Keratinocyte (primary cell): ENCODE data around the gene FSD2. TPM values are rescaled to one million over a fixed set of nuclear protein-coding genes. Genes with fewer than 3 reads are reported as not detected.

Experiments used
- DNase-seq: peaks from one replicate; pipeline ENCODE4 v3.0.0-alpha.2; 2011; ENCODE audit warnings: low read depth, missing footprints, low spot score
- FAIRE-seq: peaks from 2 replicates; lab custom pipeline; 2011; peaks lifted over from hg19 to GRCh38; lab: Jason Lieb, UNC
- H2AFZ ChIP-seq: 2 replicates; pipeline ENCODE4 v1.6.0; 2012; ENCODE audit warnings: low read length, control low read depth, inconsistent platforms; ENCODE audit not compliant: control insufficient read depth
- H3K27ac ChIP-seq: 2 replicates; pipeline ENCODE4 v1.5.1; 2011; ENCODE audit warnings: low read length; ENCODE audit not compliant: control insufficient read depth, insufficient read depth
- H3K27me3 ChIP-seq: 3 replicates; pipeline ENCODE4 v1.6.0; 2011; ENCODE audit warnings: low read length; ENCODE audit not compliant: control insufficient read depth, insufficient read depth; ENCODE audit errors: extremely low read depth
- H3K36me3 ChIP-seq, 2 experiments: 2 replicates in 1 of 2; 3 replicates in 1 of 2; pipeline ENCODE4 v1.5.1; 2011; ENCODE audit warnings: low read length in 2 of 2, mild to moderate bottlenecking in 1 of 2; ENCODE audit not compliant: control insufficient read depth in 2 of 2, insufficient read depth in 2 of 2; ENCODE audit errors: extremely low read depth in 1 of 2
- H3K4me1 ChIP-seq: 3 replicates; pipeline ENCODE4 v1.5.1; 2011; ENCODE audit warnings: low read length; ENCODE audit not compliant: control insufficient read depth, insufficient read depth; ENCODE audit errors: extremely low read depth
- H3K4me2 ChIP-seq: 3 replicates; pipeline ENCODE4 v1.6.0; 2011; ENCODE audit warnings: low read depth, low read length; ENCODE audit not compliant: control insufficient read depth, insufficient read depth; ENCODE audit errors: extremely low read depth
- H3K4me3 ChIP-seq, 3 experiments: fragments of 200-600 bp in 1 of 3; sonication (generic) in 1 of 3; 2 replicates in 2 of 3; 3 replicates in 1 of 3; pipeline ENCODE4 v1.5.1; 2011 to 2016; ENCODE audit warnings: low read length in 3 of 3, mild to moderate bottlenecking in 3 of 3, control low read depth in 2 of 3, inconsistent platforms in 1 of 3, low read depth in 1 of 3, mixed read lengths in 1 of 3, mixed run types in 1 of 3, moderate library complexity in 1 of 3; ENCODE audit not compliant: control insufficient read depth in 2 of 3, insufficient read depth in 2 of 3; ENCODE audit errors: extremely low read depth in 1 of 3
- H3K79me2 ChIP-seq: 2 replicates; pipeline ENCODE4 v1.6.0; 2012; ENCODE audit warnings: low read length; ENCODE audit not compliant: control insufficient read depth, insufficient read depth
- H3K9ac ChIP-seq: 3 replicates; pipeline ENCODE4 v1.6.0; 2011; ENCODE audit warnings: low read length; ENCODE audit not compliant: control insufficient read depth, insufficient read depth; ENCODE audit errors: extremely low read depth
- H3K9me1 ChIP-seq: 3 replicates; pipeline ENCODE4 v1.6.0; 2011; ENCODE audit warnings: low read length; ENCODE audit not compliant: control insufficient read depth, insufficient read depth; ENCODE audit errors: extremely low read depth
- H3K9me3 ChIP-seq: 2 replicates; pipeline ENCODE4 v1.5.1; 2012; ENCODE audit warnings: low read depth, low read length; ENCODE audit not compliant: control insufficient read depth
- H4K20me1 ChIP-seq: 3 replicates; pipeline ENCODE4 v1.6.0; 2011; ENCODE audit warnings: low read length; ENCODE audit not compliant: control insufficient read depth, insufficient read depth; ENCODE audit errors: extremely low read depth
- CTCF ChIP-seq, 3 experiments: IDR thresholded peaks in 1 of 3; conservative IDR thresholded peaks in 1 of 3; optimal IDR thresholded peaks in 1 of 3; 2 replicates in 2 of 3; 3 replicates in 1 of 3; pipeline versions ENCODE3 to v1.5.1; 2011; ENCODE audit warnings: low read length in 3 of 3, mild to moderate bottlenecking in 3 of 3, moderate library complexity in 2 of 3, control low read depth in 1 of 3, inconsistent platforms in 1 of 3; ENCODE audit not compliant: insufficient read depth in 2 of 3; ENCODE audit errors: extremely low read depth in 1 of 3
- EZH2 ChIP-seq: IDR thresholded peaks from one replicate; pipeline ENCODE4 v1.6.1; 2012; ENCODE audit warnings: inconsistent platforms, mild to moderate bottlenecking, low read length, moderate library complexity
- dilution Hi-C: fragments of 300-500 bp; cut with MboI; formaldehyde crosslinking; loops from one replicate; pipeline ENCODE4 v1.7.0; 2020; ENCODE audit warnings: low sequenced_read_pairs; ENCODE audit not compliant: extremely low pct_ligation_motif_present
- polyA plus RNA-seq, 5 experiments: library from polyadenylated mRNA; depleted of rRNA in 3 of 5; stranded (reverse) in 3 of 5; stranded (forward) in 1 of 5; unstranded in 1 of 5; fragments of >200 nt; gene quantifications; 1 replicate in 1 of 5; 2 replicates in 3 of 5; 3 replicates in 1 of 5; pipeline versions ENCODE4 v1.2.1 to v1.2.3, GENCODE V29; 2011 to 2012; ENCODE audit warnings: missing spikeins in 2 of 5, low read depth in 1 of 5, low replicate concordance in 1 of 5

FSD2 gene
- polyA plus RNA-seq, 1 donor (not counting 4 experiments of a cell fraction or from before 2014, with no cell fraction given): not detected

- no peak for DNase-seq
- H3K27ac ChIP-seq: no peak overlapping the region
- no peaks in the 10 kb centered on the region for H3K9me1 ChIP-seq
- peaks cover 27% of the 10 kb centered on the region for H3K4me1 ChIP-seq
- no peak overlapping the region for H3K4me2 ChIP-seq
- no peaks in the 10 kb centered on the region for H3K27me3 ChIP-seq
- H3K36me3 ChIP-seq: peaks cover 23 to 41% of the 10 kb centered on the region in 2 experiments
- H2AFZ ChIP-seq: no peak overlapping the region
- peaks cover 2% of the 10 kb centered on the region for H4K20me1 ChIP-seq
- dilution Hi-C loops: no loop called here
- no peak overlapping the region for H3K9ac ChIP-seq
- peaks cover 1% of the 10 kb centered on the region for H3K79me2 ChIP-seq
- no peaks in the 10 kb centered on the region for H3K9me3 ChIP-seq
- no peak for TF ChIP-seq CTCF (optimal IDR thresholded peaks at IDR 0.05 in 1 of 3, IDR thresholded peaks at IDR 0.05 in 1 of 3, conservative IDR thresholded peaks at IDR 0.05 in 1 of 3; ENCODE audit: extremely low read depth in 1 of 3, insufficient read depth in 2 of 3, low read length in 3 of 3)
- no peak for TF ChIP-seq EZH2
- H3K4me3 ChIP-seq: no peak overlapping the region
- FAIRE-seq: no peak
Observed at GRCh38 chr15:82829234-82829633, 23.4 kb upstream of the FSD2 start.

GRCh38 chr15:82828075-82828474 lies 22.2 kb upstream of the FSD2 start:
- dilution Hi-C loops: no loop called here
- Histone ChIP-seq H3K79me2 (no peaks in the 10 kb centered on the region), H3K27ac (no peak overlapping the region), H2AFZ (no peak overlapping the region), H3K36me3 (peaks cover 21 to 35% of the 10 kb centered on the region in 2 experiments), H4K20me1 (peaks cover 2% of the 10 kb centered on the region), H3K9me1 (no peaks in the 10 kb centered on the region), H3K9me3 (no peaks in the 10 kb centered on the region), H3K4me2 (no peak overlapping the region), H3K27me3 (no peaks in the 10 kb centered on the region), H3K4me1 (peaks cover 22% of the 10 kb centered on the region), H3K9ac (no peak overlapping the region), H3K4me3 (no peak overlapping the region)
- no peak for DNase-seq
- no peak for TF ChIP-seq EZH2
- TF ChIP-seq CTCF (optimal IDR thresholded peaks at IDR 0.05 in 1 of 3, IDR thresholded peaks at IDR 0.05 in 1 of 3, conservative IDR thresholded peaks at IDR 0.05 in 1 of 3; ENCODE audit: extremely low read depth in 1 of 3, insufficient read depth in 2 of 3, low read length in 3 of 3): no peak
- FAIRE-seq: no peak
